ENCODE data around the gene SH2D6.

GRCh38 chr2:85475799-85476490 lies 57.4 kb downstream of the SH2D6 start:
- TF ChIP-seq, protein P1, sequence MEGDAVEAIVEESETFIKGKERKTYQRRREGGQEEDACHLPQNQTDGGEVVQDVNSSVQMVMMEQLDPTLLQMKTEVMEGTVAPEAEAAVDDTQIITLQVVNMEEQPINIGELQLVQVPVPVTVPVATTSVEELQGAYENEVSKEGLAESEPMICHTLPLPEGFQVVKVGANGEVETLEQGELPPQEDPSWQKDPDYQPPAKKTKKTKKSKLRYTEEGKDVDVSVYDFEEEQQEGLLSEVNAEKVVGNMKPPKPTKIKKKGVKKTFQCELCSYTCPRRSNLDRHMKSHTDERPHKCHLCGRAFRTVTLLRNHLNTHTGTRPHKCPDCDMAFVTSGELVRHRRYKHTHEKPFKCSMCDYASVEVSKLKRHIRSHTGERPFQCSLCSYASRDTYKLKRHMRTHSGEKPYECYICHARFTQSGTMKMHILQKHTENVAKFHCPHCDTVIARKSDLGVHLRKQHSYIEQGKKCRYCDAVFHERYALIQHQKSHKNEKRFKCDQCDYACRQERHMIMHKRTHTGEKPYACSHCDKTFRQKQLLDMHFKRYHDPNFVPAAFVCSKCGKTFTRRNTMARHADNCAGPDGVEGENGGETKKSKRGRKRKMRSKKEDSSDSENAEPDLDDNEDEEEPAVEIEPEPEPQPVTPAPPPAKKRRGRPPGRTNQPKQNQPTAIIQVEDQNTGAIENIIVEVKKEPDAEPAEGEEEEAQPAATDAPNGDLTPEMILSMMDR (IDR thresholded peaks at IDR 0.05): no peak
- no peak for TF ChIP-seq POLR2A (IDR thresholded peaks at IDR 0.05)

All from heart left ventricle (tissue), 13 donors.